HEK293T (cell line): Measurements from ENCODE around the gene SRGAP3.

Source experiments
- BHLHE40 ChIP-seq: fragments of 450-650 bp; IDR thresholded peaks from 2 replicates; pipeline ENCODE4 v1.6.1; 2016; ENCODE audit warnings: mild to moderate bottlenecking, moderate library complexity, borderline replicate concordance
- ELF4 ChIP-seq: fragments of 450-650 bp; IDR thresholded peaks from 2 replicates; pipeline ENCODE4 v1.6.1; 2017; ENCODE audit warnings: antibody characterized with exemption
- FOXA1 ChIP-seq: fragments of 450-650 bp; IDR thresholded peaks from 2 replicates; pipeline ENCODE4 v1.6.1; 2016; ENCODE audit warnings: mild to moderate bottlenecking
- FOXM1 ChIP-seq: fragments of 450-650 bp; IDR thresholded peaks from 2 replicates; pipeline ENCODE4 v1.6.1; 2017; ENCODE audit warnings: mild to moderate bottlenecking, borderline replicate concordance
- L3MBTL2 ChIP-seq: fragments of 450-650 bp; conservative IDR thresholded peaks from 2 replicates; pipeline ENCODE4 v1.6.1; 2016; ENCODE audit warnings: mild to moderate bottlenecking
- LEF1 ChIP-seq: fragments of 450-650 bp; IDR thresholded peaks from 2 replicates; pipeline ENCODE4 v1.6.1; 2017; ENCODE audit warnings: mild to moderate bottlenecking, borderline replicate concordance
- SP1 ChIP-seq: fragments of 450-650 bp; IDR thresholded peaks from 2 replicates; pipeline ENCODE4 v1.6.1; 2017
- SUZ12 ChIP-seq: fragments of 450-650 bp; IDR thresholded peaks from 2 replicates; pipeline ENCODE4 v1.6.1; 2016; ENCODE audit warnings: mild to moderate bottlenecking
- TARDBP ChIP-seq: fragments of 450-650 bp; IDR thresholded peaks from 2 replicates; pipeline ENCODE4 v1.6.1; 2016
- ZNF384 ChIP-seq: fragments of 450-650 bp; IDR thresholded peaks from 2 replicates; pipeline ENCODE4 v1.6.1; 2016
- TF ChIP-seq, protein P1 (sequence below): fragments of 450-650 bp; IDR thresholded peaks from 2 replicates; pipeline ENCODE4 v1.6.1; 2016

DNA sequence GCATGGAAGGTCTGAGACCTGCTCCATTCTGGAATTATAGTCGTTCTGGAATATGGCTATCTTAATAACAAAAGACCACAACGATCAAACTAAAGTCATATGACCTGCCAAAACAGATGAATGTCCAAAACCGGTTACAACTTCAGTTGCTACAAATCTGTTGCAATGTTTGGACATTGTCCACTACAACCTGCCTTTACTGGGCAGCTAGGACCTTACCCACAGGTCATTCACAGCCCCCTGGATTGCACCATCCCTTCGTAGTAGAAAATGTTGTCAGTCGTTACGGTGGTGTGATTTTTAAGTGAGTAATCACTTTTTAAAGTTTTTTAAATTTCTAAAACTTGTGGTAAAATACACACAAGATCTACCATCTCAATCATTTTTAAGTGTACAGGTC lies 22.5 kb upstream of the SRGAP3 start:
- TF ChIP-seq ZNF384 (no peak), LEF1 (no peak), BHLHE40 (no peak), TARDBP (no peak), SP1 (no peak), SUZ12 (no peak), ELF4 (no peak), FOXA1 (no peak), L3MBTL2 (no peak), FOXM1 (no peak)
- TF ChIP-seq, protein P1, sequence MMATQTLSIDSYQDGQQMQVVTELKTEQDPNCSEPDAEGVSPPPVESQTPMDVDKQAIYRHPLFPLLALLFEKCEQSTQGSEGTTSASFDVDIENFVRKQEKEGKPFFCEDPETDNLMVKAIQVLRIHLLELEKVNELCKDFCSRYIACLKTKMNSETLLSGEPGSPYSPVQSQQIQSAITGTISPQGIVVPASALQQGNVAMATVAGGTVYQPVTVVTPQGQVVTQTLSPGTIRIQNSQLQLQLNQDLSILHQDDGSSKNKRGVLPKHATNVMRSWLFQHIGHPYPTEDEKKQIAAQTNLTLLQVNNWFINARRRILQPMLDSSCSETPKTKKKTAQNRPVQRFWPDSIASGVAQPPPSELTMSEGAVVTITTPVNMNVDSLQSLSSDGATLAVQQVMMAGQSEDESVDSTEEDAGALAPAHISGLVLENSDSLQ, result no peak
